GM19438 (cell line): ENCODE measurements around the gene PSMD2.

Experiments
- ATAC-seq: cut with Tn5 transposase; IDR thresholded peaks from one replicate; pipeline ENCODE4 v1.9.1; 2021; ENCODE audit warnings: low read depth; ENCODE audit not compliant: unreplicated experiment

PSMD2 gene

GRCh38 chr3:184277366-184277765, 21.7 kb upstream of the PSMD2 start:
- ATAC-seq = no peak

GRCh38 chr3:184282941-184283340, 16.1 kb upstream of the PSMD2 start:
- no peak for ATAC-seq

- ATAC-seq = no peak
Measured at GRCh38 chr3:184283681-184284080, 15.4 kb upstream of the PSMD2 start.

GRCh38 chr3:184284696-184285095, 14.3 kb upstream of the PSMD2 start:
- no peak for ATAC-seq

GRCh38 chr3:184289426-184289938, 9.6 kb upstream of the PSMD2 start:
- no peak for ATAC-seq

GRCh38 chr3:184290331-184290730, 8.7 kb upstream of the PSMD2 start:
- ATAC-seq = no peak

GRCh38 chr3:184291044-184291737, 7.8 kb upstream of the PSMD2 start:
- ATAC-seq = no peak

- no peak for ATAC-seq
Measured at GRCh38 chr3:184291738-184292445, 7.1 kb upstream of the PSMD2 start.

- no peak for ATAC-seq
Measured at GRCh38 chr3:184295771-184296170, 3.3 kb upstream of the PSMD2 start.

- no peak for ATAC-seq
Measured at GRCh38 chr3:184296616-184297015, 2.4 kb upstream of the PSMD2 start.

GRCh38 chr3:184299488-184300377, 692 bp downstream of the PSMD2 start:
- no peak for ATAC-seq

- ATAC-seq = no peak
Measured at GRCh38 chr3:184300378-184300720, 1.3 kb downstream of the PSMD2 start.

GRCh38 chr3:184305577-184305976, 6.5 kb downstream of the PSMD2 start:
- no peak for ATAC-seq

- ATAC-seq = no peak
Measured at GRCh38 chr3:184306341-184306972, 7.4 kb downstream of the PSMD2 start.

- ATAC-seq = no peak
Measured at GRCh38 chr3:184307915-184308314, 8.9 kb downstream of the PSMD2 start.

GRCh38 chr3:184308744-184309143, 9.7 kb downstream of the PSMD2 start:
- no peak for ATAC-seq

- no peak for ATAC-seq
Measured at GRCh38 chr3:184311633-184312032, 12.6 kb downstream of the PSMD2 start.

- ATAC-seq = peak; percentile 76
Measured at GRCh38 chr3:184314363-184314699, 15.3 kb downstream of the PSMD2 start, which contains the start of gene EIF4G1. Gene EIF4G1, plus strand, starts transcription at chr3:184314606. Its CDS starts 1,191 bp downstream, at chr3:184315797.

GRCh38 chr3:184314700-184315542, 15.9 kb downstream of the PSMD2 start:
- peak; percentile 49 for ATAC-seq

GRCh38 chr3:184315543-184315867, 16.5 kb downstream of the PSMD2 start:
- ATAC-seq = peak; percentile 15
